ENCODE results near the gene TCERG1L.

The TCERG1L gene

GRCh38 chr10:131168238-131168875 is 143.2 kb downstream of the TCERG1L start:
- Histone ChIP-seq H3K27ac (ENCODE audit: low read depth, low read length) (no peak overlapping the region), H3K9me3 (ENCODE audit: control insufficient read depth, insufficient read depth, low read length) (no peaks in the 10 kb centered on the region), H3K4me3 (ENCODE audit: low read depth, low read length) (no peak overlapping the region), H3K27me3 (ENCODE audit: control insufficient read depth, insufficient read depth, low read length) (no peaks in the 10 kb centered on the region), H3K4me1 (ENCODE audit: control insufficient read depth, insufficient read depth, low read length) (no peaks in the 10 kb centered on the region), H3K9ac (ENCODE audit: low read depth, low read length) (no peak overlapping the region), H3K36me3 (ENCODE audit: control insufficient read depth, insufficient read depth, low read length) (no peaks in the 10 kb centered on the region)

DNA sequence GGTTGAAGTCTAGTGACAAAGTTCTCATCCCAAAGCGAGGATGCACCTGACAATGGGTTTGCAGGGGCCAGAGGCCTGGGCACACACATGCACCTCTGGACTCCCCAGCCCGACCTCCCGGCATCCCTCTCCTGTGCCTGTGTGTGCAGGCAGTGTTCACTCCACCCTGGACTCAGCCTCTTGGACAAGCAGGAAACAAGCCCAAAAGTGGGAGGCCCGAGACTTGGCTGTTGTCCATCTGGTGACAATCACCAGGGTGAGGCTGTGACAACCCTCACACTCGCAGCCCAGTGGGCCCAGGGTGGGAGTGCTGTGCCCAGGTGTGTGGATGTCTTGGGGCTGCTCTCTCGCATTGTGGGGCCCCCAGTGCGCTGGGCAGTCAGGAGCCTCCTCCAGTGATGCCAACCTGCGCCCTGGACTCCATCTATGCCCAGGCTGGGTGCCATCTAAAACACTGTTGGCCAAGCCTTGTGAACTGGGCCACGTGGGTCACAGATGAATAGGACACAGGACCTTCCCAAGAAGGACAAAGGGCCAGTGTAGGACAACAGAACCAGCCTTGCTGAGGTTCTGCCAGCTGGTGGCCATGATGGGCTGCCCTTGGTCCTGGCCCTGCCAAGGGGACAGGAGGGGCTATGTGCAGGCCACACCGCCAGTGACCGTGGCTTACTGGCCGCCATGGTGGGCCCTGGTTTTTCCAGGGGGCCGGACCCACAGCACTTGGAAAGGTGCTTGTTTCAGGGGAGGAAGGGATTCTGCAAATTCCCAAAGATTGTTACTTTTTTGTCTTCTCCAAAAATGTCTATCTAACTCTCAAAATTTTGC is 144.3 kb downstream of the TCERG1L start:
- H3K4me3 ChIP-seq (ENCODE audit: low read depth, low read length) = no peak overlapping the region
- H3K27me3 ChIP-seq (ENCODE audit: control insufficient read depth, insufficient read depth, low read length) = no peaks in the 10 kb centered on the region
- no peaks in the 10 kb centered on the region for H3K9me3 ChIP-seq (ENCODE audit: control insufficient read depth, insufficient read depth, low read length)
- no peak overlapping the region for H3K9ac ChIP-seq (ENCODE audit: low read depth, low read length)
- H3K36me3 ChIP-seq (ENCODE audit: control insufficient read depth, insufficient read depth, low read length) = no peaks in the 10 kb centered on the region
- no peaks in the 10 kb centered on the region for H3K4me1 ChIP-seq (ENCODE audit: control insufficient read depth, insufficient read depth, low read length)
- no peak overlapping the region for H3K27ac ChIP-seq (ENCODE audit: low read depth, low read length)

- Histone ChIP-seq H3K27ac (ENCODE audit: low read depth, low read length) (no peak overlapping the region), H3K4me1 (ENCODE audit: control insufficient read depth, insufficient read depth, low read length) (no peaks in the 10 kb centered on the region), H3K36me3 (ENCODE audit: control insufficient read depth, insufficient read depth, low read length) (no peaks in the 10 kb centered on the region), H3K4me3 (ENCODE audit: low read depth, low read length) (no peak overlapping the region), H3K9ac (ENCODE audit: low read depth, low read length) (no peak overlapping the region), H3K9me3 (ENCODE audit: control insufficient read depth, insufficient read depth, low read length) (no peaks in the 10 kb centered on the region), H3K27me3 (ENCODE audit: control insufficient read depth, insufficient read depth, low read length) (no peaks in the 10 kb centered on the region)
Measured at GRCh38 chr10:131166486-131166885, 145.0 kb downstream of the TCERG1L start.

GRCh38 chr10:131165092-131165491 is 146.4 kb downstream of the TCERG1L start:
- Histone ChIP-seq H3K9ac (ENCODE audit: low read depth, low read length) (no peak overlapping the region), H3K4me1 (ENCODE audit: control insufficient read depth, insufficient read depth, low read length) (no peaks in the 10 kb centered on the region), H3K27me3 (ENCODE audit: control insufficient read depth, insufficient read depth, low read length) (no peaks in the 10 kb centered on the region), H3K4me3 (ENCODE audit: low read depth, low read length) (no peak overlapping the region), H3K9me3 (ENCODE audit: control insufficient read depth, insufficient read depth, low read length) (no peaks in the 10 kb centered on the region), H3K27ac (ENCODE audit: low read depth, low read length) (no peak overlapping the region), H3K36me3 (ENCODE audit: control insufficient read depth, insufficient read depth, low read length) (no peaks in the 10 kb centered on the region)

GRCh38 chr10:131162866-131163843 is 148.4 kb downstream of the TCERG1L start:
- Histone ChIP-seq H3K27me3 (ENCODE audit: control insufficient read depth, insufficient read depth, low read length) (no peaks in the 10 kb centered on the region), H3K27ac (ENCODE audit: low read depth, low read length) (no peak overlapping the region), H3K9ac (ENCODE audit: low read depth, low read length) (no peak overlapping the region), H3K4me3 (ENCODE audit: low read depth, low read length) (no peak overlapping the region), H3K36me3 (ENCODE audit: control insufficient read depth, insufficient read depth, low read length) (no peaks in the 10 kb centered on the region), H3K4me1 (ENCODE audit: control insufficient read depth, insufficient read depth, low read length) (no peaks in the 10 kb centered on the region), H3K9me3 (ENCODE audit: control insufficient read depth, insufficient read depth, low read length) (no peaks in the 10 kb centered on the region)

DNA sequence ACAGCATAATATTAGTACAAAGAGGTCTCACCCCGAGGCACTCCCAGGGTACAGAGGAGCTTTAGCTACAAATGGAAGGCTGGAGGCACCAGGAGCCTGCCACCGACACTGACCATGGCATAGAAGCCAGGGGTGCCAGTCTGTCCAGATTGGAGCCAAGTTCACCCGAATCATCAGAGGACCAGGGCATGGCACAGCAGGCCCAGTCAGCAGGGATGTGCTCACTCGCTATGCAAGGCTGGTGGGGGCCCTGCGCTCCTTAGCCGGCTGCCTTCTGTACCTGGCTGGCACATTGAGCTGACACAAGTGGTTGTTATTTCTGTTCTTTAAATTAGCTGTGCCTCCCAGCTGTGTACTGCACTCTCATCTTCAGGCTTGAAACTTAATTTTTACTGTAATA is 149.3 kb downstream of the TCERG1L start:
- H3K4me3 ChIP-seq (ENCODE audit: low read depth, low read length) = no peak overlapping the region

DNA sequence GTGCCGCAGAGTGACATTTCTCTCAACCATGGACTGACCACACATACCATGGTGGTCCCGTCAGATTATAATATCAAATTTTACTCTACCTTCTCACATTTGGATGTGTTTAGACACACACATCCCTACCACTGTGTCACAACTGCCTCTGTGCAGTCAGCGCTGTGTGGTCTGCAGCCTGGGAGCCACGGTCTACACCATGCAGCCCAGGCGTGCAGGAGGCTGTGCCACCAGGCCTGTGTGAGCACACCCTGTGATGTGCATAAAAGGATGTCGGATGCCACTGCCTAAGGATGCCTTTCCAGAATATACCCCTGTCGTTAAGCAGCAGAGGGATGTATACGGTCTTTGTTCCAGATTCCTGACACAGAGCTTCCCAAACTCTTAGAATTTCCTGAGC is 150.4 kb downstream of the TCERG1L start:
- Histone ChIP-seq H3K36me3 (ENCODE audit: control insufficient read depth, insufficient read depth, low read length) (no peaks in the 10 kb centered on the region), H3K27ac (ENCODE audit: low read depth, low read length) (no peak overlapping the region), H3K4me3 (ENCODE audit: low read depth, low read length) (no peak overlapping the region), H3K4me1 (ENCODE audit: control insufficient read depth, insufficient read depth, low read length) (no peaks in the 10 kb centered on the region), H3K9me3 (ENCODE audit: control insufficient read depth, insufficient read depth, low read length) (no peaks in the 10 kb centered on the region), H3K9ac (ENCODE audit: low read depth, low read length) (no peak overlapping the region), H3K27me3 (ENCODE audit: control insufficient read depth, insufficient read depth, low read length) (no peaks in the 10 kb centered on the region)

More for the DNA sequence above, 149.3 kb downstream of the TCERG1L start:
- no peaks in the 10 kb centered on the region for H3K4me1 ChIP-seq (ENCODE audit: control insufficient read depth, insufficient read depth, low read length)
- no peaks in the 10 kb centered on the region for H3K36me3 ChIP-seq (ENCODE audit: control insufficient read depth, insufficient read depth, low read length)
- H3K27ac ChIP-seq (ENCODE audit: low read depth, low read length) = no peak overlapping the region
- H3K27me3 ChIP-seq (ENCODE audit: control insufficient read depth, insufficient read depth, low read length) = no peaks in the 10 kb centered on the region
- H3K9ac ChIP-seq (ENCODE audit: low read depth, low read length) = no peak overlapping the region
- no peaks in the 10 kb centered on the region for H3K9me3 ChIP-seq (ENCODE audit: control insufficient read depth, insufficient read depth, low read length)

- Histone ChIP-seq H3K36me3 (ENCODE audit: control insufficient read depth, insufficient read depth, low read length) (no peaks in the 10 kb centered on the region), H3K4me3 (ENCODE audit: low read depth, low read length) (no peak overlapping the region)
Measured at GRCh38 chr10:131160219-131160875, 151.2 kb downstream of the TCERG1L start.

GRCh38 chr10:131159771-131160170 is 151.8 kb downstream of the TCERG1L start:
- H3K9me3 ChIP-seq (ENCODE audit: control insufficient read depth, insufficient read depth, low read length) = no peaks in the 10 kb centered on the region
- H3K9ac ChIP-seq (ENCODE audit: low read depth, low read length) = no peak overlapping the region

More at GRCh38 chr10:131160219-131160875, 151.2 kb downstream of the TCERG1L start:
- Histone ChIP-seq H3K9me3 (ENCODE audit: control insufficient read depth, insufficient read depth, low read length) (no peaks in the 10 kb centered on the region), H3K4me1 (ENCODE audit: control insufficient read depth, insufficient read depth, low read length) (no peaks in the 10 kb centered on the region), H3K27me3 (ENCODE audit: control insufficient read depth, insufficient read depth, low read length) (no peaks in the 10 kb centered on the region), H3K27ac (ENCODE audit: low read depth, low read length) (no peak overlapping the region), H3K9ac (ENCODE audit: low read depth, low read length) (no peak overlapping the region)

GRCh38 chr10:131158695-131159094 is 152.8 kb downstream of the TCERG1L start:
- Histone ChIP-seq H3K27ac (ENCODE audit: low read depth, low read length) (no peak overlapping the region), H3K4me1 (ENCODE audit: control insufficient read depth, insufficient read depth, low read length) (no peaks in the 10 kb centered on the region), H3K4me3 (ENCODE audit: low read depth, low read length) (no peak overlapping the region), H3K9me3 (ENCODE audit: control insufficient read depth, insufficient read depth, low read length) (no peaks in the 10 kb centered on the region), H3K36me3 (ENCODE audit: control insufficient read depth, insufficient read depth, low read length) (no peaks in the 10 kb centered on the region), H3K27me3 (ENCODE audit: control insufficient read depth, insufficient read depth, low read length) (no peaks in the 10 kb centered on the region), H3K9ac (ENCODE audit: low read depth, low read length) (no peak overlapping the region)

More at GRCh38 chr10:131159771-131160170, 151.8 kb downstream of the TCERG1L start:
- no peaks in the 10 kb centered on the region for H3K27me3 ChIP-seq (ENCODE audit: control insufficient read depth, insufficient read depth, low read length)
- H3K36me3 ChIP-seq (ENCODE audit: control insufficient read depth, insufficient read depth, low read length) = no peaks in the 10 kb centered on the region
- H3K4me1 ChIP-seq (ENCODE audit: control insufficient read depth, insufficient read depth, low read length) = no peaks in the 10 kb centered on the region
- H3K4me3 ChIP-seq (ENCODE audit: low read depth, low read length) = no peak overlapping the region
- no peak overlapping the region for H3K27ac ChIP-seq (ENCODE audit: low read depth, low read length)
